Activated B cell treated with CpG ODN at 0.5 μM for 24 hours (primary cell): Measurements from ENCODE around the gene IGF2. TPM values are rescaled to one million over a fixed set of nuclear protein-coding genes. Genes with fewer than 3 reads are reported as not detected.
"Not testable (repeated sequence)": the region's sequence is repeated elsewhere in the genome, so short reads cannot be mapped to it uniquely, and the experiment has no call there.

Source experiments
- ATAC-seq: fragments of 200-7000 bp; cut with Tn5 transposase; one replicate; pipeline ENCODE4 v1.10.0; 2021; ENCODE audit warnings: low read depth, mild to moderate bottlenecking, moderate library complexity
- CTCF ChIA-PET: fragments of 350-600 bp; sonication (Branson Sonifier 250); formaldehyde crosslinking; loops from one replicate; lab custom pipeline; 2021; ENCODE audit warnings: antibody characterized with exemption; lab: Charles Lee
- POLR2A ChIA-PET: fragments of 350-600 bp; sonication (Branson Sonifier 250); formaldehyde crosslinking; loops from one replicate; lab custom pipeline; 2021; ENCODE audit warnings: antibody characterized with exemption; lab: Charles Lee
- DNase-seq: peaks from one replicate; pipeline ENCODE4 v3.0.0; 2022
- H3K27ac Mint-ChIP-seq: one replicate; pipeline ENCODE4 v1.8.0; 2020; ENCODE audit warnings: mixed read lengths
- H3K27me3 Mint-ChIP-seq: one replicate; pipeline ENCODE4 v1.8.0; 2021; ENCODE audit warnings: mixed read lengths
- H3K36me3 Mint-ChIP-seq: one replicate; pipeline ENCODE4 v1.8.0; 2021; ENCODE audit warnings: low read depth, mixed read lengths
- H3K4me1 Mint-ChIP-seq: one replicate; pipeline ENCODE4 v1.8.0; 2021; ENCODE audit warnings: mixed read lengths
- H3K4me3 Mint-ChIP-seq: one replicate; pipeline ENCODE4 v1.8.0; 2020; ENCODE audit warnings: mild to moderate bottlenecking, mixed read lengths
- H3K9me3 Mint-ChIP-seq: one replicate; pipeline ENCODE4 v1.8.0; 2020; ENCODE audit warnings: mixed read lengths
- intact Hi-C: fragments of 100-400 bp; cut with micrococcal nuclease; formaldehyde crosslinking; loops from one replicate; pipeline ENCODE4 v1.15.1; 2024
- total RNA-seq: library from RNA; stranded (reverse); gene quantifications from 2 replicates; pipeline ENCODE4 v1.2.3, GENCODE V29; 2022
- TF ChIP-seq, protein P1 (sequence below): fragments of 200-600 bp; IDR thresholded peaks from one replicate; pipeline ENCODE4 v1.8.0; 2022; ENCODE audit warnings: antibody characterized with exemption, mild to moderate bottlenecking

Gene IGF2
- total RNA-seq, 1 donor from 2014 or later: not detected

DNA sequence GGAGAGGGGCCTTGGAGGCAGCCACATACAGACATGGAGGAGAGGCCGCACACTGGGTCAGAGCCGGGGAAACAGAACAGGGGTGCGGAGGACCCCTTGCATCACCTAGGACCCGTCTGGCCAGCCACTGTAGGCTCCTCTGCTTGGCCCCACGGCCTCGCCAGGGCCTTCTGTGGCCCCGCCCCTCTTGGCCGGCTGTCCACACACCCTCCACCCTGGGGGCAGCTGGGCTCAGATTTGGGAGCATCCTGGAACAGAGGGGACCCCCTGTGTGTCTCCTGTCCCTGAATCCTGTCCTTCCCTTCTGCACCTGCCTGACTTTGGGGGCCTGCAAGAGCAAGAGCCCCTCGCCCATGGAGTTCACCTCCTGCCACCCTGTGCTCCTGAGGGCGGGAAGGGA lies 40.3 kb upstream of the IGF2 start:
- H3K36me3 Mint-ChIP-seq: no peaks in the 10 kb centered on the region
- no peaks in the 10 kb centered on the region for H3K27me3 Mint-ChIP-seq
- no peak overlapping the region for H3K4me3 Mint-ChIP-seq
- ChIA-PET CTCF (no interaction called here), POLR2A (no interaction called here)
- H3K27ac Mint-ChIP-seq: no peak overlapping the region
- H3K4me1 Mint-ChIP-seq: no peaks in the 10 kb centered on the region
- H3K9me3 Mint-ChIP-seq: no peaks in the 10 kb centered on the region
- intact Hi-C loops: no loop called here
- no peak for DNase-seq
- no peak for ATAC-seq
- TF ChIP-seq, protein P1, sequence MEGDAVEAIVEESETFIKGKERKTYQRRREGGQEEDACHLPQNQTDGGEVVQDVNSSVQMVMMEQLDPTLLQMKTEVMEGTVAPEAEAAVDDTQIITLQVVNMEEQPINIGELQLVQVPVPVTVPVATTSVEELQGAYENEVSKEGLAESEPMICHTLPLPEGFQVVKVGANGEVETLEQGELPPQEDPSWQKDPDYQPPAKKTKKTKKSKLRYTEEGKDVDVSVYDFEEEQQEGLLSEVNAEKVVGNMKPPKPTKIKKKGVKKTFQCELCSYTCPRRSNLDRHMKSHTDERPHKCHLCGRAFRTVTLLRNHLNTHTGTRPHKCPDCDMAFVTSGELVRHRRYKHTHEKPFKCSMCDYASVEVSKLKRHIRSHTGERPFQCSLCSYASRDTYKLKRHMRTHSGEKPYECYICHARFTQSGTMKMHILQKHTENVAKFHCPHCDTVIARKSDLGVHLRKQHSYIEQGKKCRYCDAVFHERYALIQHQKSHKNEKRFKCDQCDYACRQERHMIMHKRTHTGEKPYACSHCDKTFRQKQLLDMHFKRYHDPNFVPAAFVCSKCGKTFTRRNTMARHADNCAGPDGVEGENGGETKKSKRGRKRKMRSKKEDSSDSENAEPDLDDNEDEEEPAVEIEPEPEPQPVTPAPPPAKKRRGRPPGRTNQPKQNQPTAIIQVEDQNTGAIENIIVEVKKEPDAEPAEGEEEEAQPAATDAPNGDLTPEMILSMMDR: no peak

DNA sequence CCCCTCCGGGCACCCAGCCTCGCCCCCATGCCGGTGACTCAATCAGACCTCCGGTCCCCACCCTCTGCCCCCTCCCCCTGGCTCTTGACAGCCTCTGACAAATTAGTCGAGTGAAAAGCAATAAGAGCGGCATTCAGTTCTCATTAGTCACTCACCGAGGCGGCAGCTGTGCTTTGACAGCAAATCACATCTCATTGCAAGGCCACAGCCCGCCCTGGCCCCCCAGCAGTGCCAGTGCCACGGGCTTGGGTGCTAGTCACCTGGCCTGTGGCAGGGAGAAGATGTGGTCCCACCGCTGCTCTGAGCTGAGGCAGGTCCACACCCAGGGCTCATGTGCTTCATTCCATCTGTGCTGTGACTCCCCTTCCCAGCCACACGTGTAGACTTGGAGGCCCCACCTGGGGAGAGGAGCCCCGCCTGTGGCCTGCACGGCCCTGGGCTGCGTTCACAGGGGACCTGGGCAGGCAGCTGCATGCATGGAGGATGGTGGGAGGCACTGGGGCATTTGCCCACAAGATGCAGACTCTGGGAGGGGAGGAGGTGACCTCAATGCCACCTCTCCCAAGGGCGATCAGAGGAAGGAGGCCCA lies 39.8 kb upstream of the IGF2 start:
- intact Hi-C loops: no loop called here
- CTCF ChIA-PET: no interaction called here
- Mint-ChIP-seq H3K36me3 (no peaks in the 10 kb centered on the region), H3K9me3 (no peaks in the 10 kb centered on the region), H3K27me3 (no peaks in the 10 kb centered on the region), H3K4me3 (no peak overlapping the region), H3K4me1 (no peaks in the 10 kb centered on the region), H3K27ac (no peak overlapping the region)
- DNase-seq: no peak
- no peak for ATAC-seq
- POLR2A ChIA-PET: no interaction called here
- TF ChIP-seq, protein P1: no peak

DNA sequence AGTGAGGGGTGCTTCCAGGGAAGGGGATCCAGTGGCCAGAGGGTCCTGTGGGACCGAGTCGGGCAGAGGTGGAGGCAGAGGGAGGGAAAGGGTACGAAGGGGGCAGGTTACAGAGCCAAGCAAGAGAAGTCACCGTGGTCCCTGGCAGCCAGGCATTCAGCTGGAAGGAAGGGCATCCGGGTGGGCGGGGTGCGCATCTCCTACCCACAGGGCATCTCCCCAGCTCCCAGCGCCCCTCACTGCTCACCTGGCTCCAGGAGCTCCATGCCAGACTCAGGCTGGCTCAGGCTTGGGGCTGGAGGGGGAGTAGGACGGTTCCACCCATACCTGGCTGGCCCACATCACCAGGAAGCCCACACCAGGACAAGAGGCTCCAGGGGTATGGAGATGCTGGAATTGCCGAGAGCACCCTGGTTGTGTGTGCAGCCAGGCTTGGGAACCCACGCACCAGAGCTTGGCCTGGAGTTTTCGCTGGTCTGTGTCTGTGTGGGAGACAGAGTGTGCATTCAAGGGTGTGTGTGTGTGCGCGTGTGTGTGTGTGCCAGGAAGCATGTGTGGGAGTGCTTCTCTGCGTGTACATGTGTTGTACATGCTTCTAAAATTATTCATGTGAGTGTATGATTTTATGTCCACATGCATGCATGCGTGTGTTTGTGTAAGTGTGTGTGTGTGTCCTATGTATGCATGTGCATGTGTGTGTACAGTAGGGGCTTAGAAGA lies 39.0 kb upstream of the IGF2 start:
- intact Hi-C loops, H3K4me1 Mint-ChIP-seq, H3K36me3 Mint-ChIP-seq, POLR2A ChIA-PET, H3K27ac Mint-ChIP-seq, H3K27me3 Mint-ChIP-seq, CTCF ChIA-PET, H3K9me3 Mint-ChIP-seq, H3K4me3 Mint-ChIP-seq, DNase-seq, ATAC-seq: not testable (repeated sequence)

DNA sequence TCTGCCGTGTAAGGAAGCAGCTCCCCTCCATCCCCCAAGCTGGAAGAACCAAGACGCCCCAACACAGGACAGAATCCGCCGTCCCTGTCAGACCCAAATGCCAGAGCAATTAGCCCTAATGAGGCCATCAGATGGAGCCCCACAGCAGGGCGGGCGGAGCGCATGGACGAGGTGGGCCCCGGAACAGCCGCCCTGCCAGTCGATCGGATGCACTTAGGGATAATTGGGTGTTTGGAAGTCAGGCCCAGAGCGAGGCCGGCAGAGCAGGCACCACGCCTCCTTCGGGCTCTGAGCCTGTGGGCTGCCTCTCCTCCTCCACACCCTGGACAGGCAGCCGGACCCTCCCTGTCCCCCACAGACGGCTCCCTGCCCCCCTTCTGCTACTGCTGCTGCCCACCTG lies 37.9 kb upstream of the IGF2 start:
- no peaks in the 10 kb centered on the region for H3K9me3 Mint-ChIP-seq
- DNase-seq (no peak), ATAC-seq (no peak)
- TF ChIP-seq, protein P1: no peak
- CTCF ChIA-PET: no interaction called here
- POLR2A ChIA-PET: no interaction called here
- no peaks in the 10 kb centered on the region for H3K27me3 Mint-ChIP-seq
- H3K4me1 Mint-ChIP-seq: no peaks in the 10 kb centered on the region
- H3K36me3 Mint-ChIP-seq: no peaks in the 10 kb centered on the region
- no peak overlapping the region for H3K4me3 Mint-ChIP-seq
- intact Hi-C loops: no loop called here
- no peak overlapping the region for H3K27ac Mint-ChIP-seq

DNA sequence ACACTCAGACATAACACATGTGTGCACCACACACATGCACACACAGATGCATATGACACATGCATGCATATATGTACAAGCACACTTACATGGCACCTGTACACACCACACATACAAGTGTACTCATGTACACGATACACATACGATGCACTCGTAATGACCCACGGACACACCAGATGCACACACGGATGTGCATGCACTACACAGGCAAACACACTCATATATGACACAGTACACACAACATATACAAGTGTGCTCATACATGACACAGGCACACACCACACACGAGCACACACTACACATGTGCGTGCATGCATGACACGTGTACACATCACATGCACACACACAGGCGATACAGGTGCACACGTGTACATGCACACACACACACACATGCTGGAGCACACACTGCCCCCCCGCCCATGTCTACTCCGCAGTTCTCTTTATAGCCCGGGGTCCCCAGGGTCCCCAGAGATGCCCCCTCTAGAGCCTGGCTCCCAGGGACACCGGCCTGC lies 37.3 kb upstream of the IGF2 start:
- TF ChIP-seq, protein P1: no peak
- H3K4me3 Mint-ChIP-seq: no peak overlapping the region
- peak overlapping the region; percentile 51 for H3K27ac Mint-ChIP-seq
- no peak for ATAC-seq
- no peaks in the 10 kb centered on the region for H3K4me1 Mint-ChIP-seq
- no peaks in the 10 kb centered on the region for H3K36me3 Mint-ChIP-seq
- H3K9me3 Mint-ChIP-seq: no peaks in the 10 kb centered on the region
- POLR2A ChIA-PET: no interaction called here
- H3K27me3 Mint-ChIP-seq: no peaks in the 10 kb centered on the region
- CTCF ChIA-PET: no interaction called here
- no peak for DNase-seq
- intact Hi-C loops: no loop called here
